Measurements from ENCODE around the gene MSI1. TPM values are rescaled to one million over a fixed set of nuclear protein-coding genes. Genes with fewer than 3 reads are reported as not detected.

Gene MSI1
- total RNA-seq, 1 donor from 2014 or later: 0.11 TPM

- Histone ChIP-seq H3K27ac (no peak overlapping the region), H3K4me3 (no peak overlapping the region), H3K36me3 (no peaks in the 10 kb centered on the region), H3K4me1 (peaks cover 8 to 11% of the 10 kb centered on the region in 2 donors), H3K9me3 (no peaks in the 10 kb centered on the region), H3K27me3 (peaks cover 14% of the 10 kb centered on the region)
- intact Hi-C loops (cut with DNase I): no loop called here
- no peak for DNase-seq (ENCODE audit: low spot score in 2 of 2)
- no peak for TF ChIP-seq CTCF (IDR thresholded peaks at IDR 0.05)
Observed at GRCh38 chr12:120364487-120364886, 4.5 kb downstream of the MSI1 start.

GRCh38 chr12:120363274-120363855 lies 5.6 kb downstream of the MSI1 start:
- intact Hi-C loops (cut with DNase I): no loop called here
- DNase-seq (ENCODE audit: low spot score in 2 of 2): no peak
- H3K27ac ChIP-seq: no peak overlapping the region
- no peaks in the 10 kb centered on the region for H3K36me3 ChIP-seq
- peaks cover 6 to 7% of the 10 kb centered on the region in 2 donors for H3K4me1 ChIP-seq
- no peak overlapping the region for H3K4me3 ChIP-seq
- TF ChIP-seq CTCF (IDR thresholded peaks at IDR 0.05): no peak
- no peaks in the 10 kb centered on the region for H3K9me3 ChIP-seq
- H3K27me3 ChIP-seq: peaks cover 12% of the 10 kb centered on the region

GRCh38 chr12:120362516-120363273 lies 6.3 kb downstream of the MSI1 start:
- Histone ChIP-seq H3K27me3 (peaks cover 6% of the 10 kb centered on the region), H3K9me3 (no peaks in the 10 kb centered on the region), H3K36me3 (no peaks in the 10 kb centered on the region), H3K27ac (no peak overlapping the region), H3K4me3 (no peak overlapping the region), H3K4me1 (peaks cover 0 to 3% of the 10 kb centered on the region in 2 donors)
- intact Hi-C loops (cut with DNase I): no loop called here
- TF ChIP-seq CTCF (IDR thresholded peaks at IDR 0.05): no peak
- no peak for DNase-seq (ENCODE audit: low spot score in 2 of 2)

GRCh38 chr12:120361506-120362208 lies 7.3 kb downstream of the MSI1 start:
- no peak overlapping the region for H3K27ac ChIP-seq
- no peak for TF ChIP-seq CTCF (IDR thresholded peaks at IDR 0.05)
- peaks cover 0 to 3% of the 10 kb centered on the region in 2 donors for H3K4me1 ChIP-seq
- no peaks in the 10 kb centered on the region for H3K36me3 ChIP-seq
- intact Hi-C loops (cut with DNase I): no loop called here
- H3K27me3 ChIP-seq: peaks cover 4% of the 10 kb centered on the region
- peak overlapping the region; percentile 43 to 60 for H3K4me3 ChIP-seq
- peak in 1 of 2 donors; percentile 66 for DNase-seq (ENCODE audit: low spot score in 2 of 2)
- no peaks in the 10 kb centered on the region for H3K9me3 ChIP-seq

- peaks cover 0 to 3% of the 10 kb centered on the region in 2 donors for H3K4me1 ChIP-seq
- H3K27ac ChIP-seq: no peak overlapping the region
- H3K9me3 ChIP-seq: no peaks in the 10 kb centered on the region
- intact Hi-C loops (cut with DNase I): no loop called here
- peaks cover 4% of the 10 kb centered on the region for H3K27me3 ChIP-seq
- H3K4me3 ChIP-seq: no peak overlapping the region
- no peaks in the 10 kb centered on the region for H3K36me3 ChIP-seq
- no peak for TF ChIP-seq CTCF (IDR thresholded peaks at IDR 0.05)
- no peak for DNase-seq (ENCODE audit: low spot score in 2 of 2)
Observed at GRCh38 chr12:120359128-120359527, 9.8 kb downstream of the MSI1 start.
